22Rv1 (cell line): ENCODE data around the gene TMEM209.

ENCODE experiments used
- CTCF ChIP-seq: fragments of 450-650 bp; IDR thresholded peaks from 2 replicates; pipeline ENCODE4 v1.5.1; 2017; ENCODE audit warnings: mild to moderate bottlenecking
- ZFX ChIP-seq: fragments of 450-650 bp; IDR thresholded peaks from 2 replicates; pipeline ENCODE4 v1.6.1; 2017; ENCODE audit warnings: antibody characterized with exemption, borderline replicate concordance

- TF ChIP-seq CTCF: no peak
- no peak for TF ChIP-seq ZFX
Measured at GRCh38 chr7:130114776-130115175, 90.4 kb downstream of the TMEM209 start.
